ENCODE data around the gene INAFM2.

Gene INAFM2

DNA sequence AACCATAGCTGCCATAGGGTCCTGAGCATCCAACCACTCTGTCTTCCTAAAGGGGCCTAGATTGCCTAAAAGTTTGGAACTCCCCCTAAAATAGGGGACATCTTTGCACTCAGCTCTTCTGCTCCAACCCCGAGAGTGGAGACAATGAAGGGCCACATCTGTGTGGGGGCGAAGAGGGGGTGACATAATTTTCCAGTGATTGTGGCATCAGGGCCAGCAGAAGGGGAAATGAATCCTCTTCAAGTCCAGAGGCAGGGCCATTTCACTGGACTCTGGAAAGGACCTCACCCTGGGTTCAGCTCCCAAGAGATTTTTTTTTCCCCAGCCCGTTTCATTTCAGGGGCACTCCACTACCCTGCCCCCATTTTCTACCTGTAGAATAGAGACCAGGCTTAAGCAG is 36.0 kb upstream of the INAFM2 start:
- no peak for DNase-seq (ENCODE audit: low read depth in 2 of 2)

DNA sequence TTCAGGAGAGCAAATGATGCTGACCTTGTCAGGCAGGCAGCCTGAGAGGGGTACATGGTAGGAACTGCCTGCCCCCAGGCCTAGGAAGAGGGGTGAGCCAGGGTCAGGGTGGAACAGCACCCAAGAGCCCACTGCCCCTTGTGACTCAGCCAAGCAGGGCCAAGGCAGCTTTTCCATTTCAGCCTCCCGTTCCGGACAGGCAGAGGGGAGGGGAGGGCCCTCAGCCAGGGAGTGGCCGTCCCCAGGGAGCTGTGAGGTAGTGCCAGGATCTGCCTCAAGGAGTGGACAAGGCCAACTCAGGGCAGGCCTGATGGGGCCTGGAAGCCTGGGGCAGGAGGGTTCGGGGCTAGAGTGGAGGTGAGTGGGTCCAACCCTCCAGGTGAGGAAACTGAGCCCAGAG is 35.5 kb upstream of the INAFM2 start:
- DNase-seq (ENCODE audit: low read depth in 2 of 2), result no peak

DNA sequence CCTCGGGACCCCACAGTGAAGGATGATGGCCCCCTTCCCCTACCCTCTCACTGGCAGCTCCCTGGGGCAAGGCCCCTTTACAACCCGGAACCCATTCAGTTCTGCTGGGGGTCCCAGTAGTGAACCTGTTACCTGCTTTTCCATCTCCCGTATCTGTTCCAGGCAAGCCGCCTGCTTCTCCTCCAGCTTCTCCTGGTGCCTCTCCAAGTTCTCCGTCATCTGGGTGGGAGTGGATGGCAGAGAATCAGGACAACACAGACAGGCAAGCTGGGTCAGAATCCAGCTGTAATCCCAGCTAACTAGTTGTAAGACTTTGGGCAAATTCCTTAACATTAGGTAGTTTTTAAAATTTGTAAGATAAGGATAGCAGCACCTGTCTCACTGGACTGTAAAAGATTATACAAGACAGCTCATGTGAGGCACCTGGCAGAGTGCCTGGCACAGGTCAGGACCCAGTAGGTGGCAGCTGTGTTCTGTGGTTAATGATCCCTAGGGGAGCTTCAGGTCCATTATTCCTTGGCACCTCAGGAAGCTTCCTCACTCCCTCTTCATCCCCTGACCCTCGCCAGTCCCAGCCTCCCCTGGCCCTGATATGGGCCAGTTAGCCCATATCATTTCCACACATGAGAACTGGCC is 34.2 kb upstream of the INAFM2 start:
- no peak for DNase-seq (ENCODE audit: low read depth in 2 of 2)

GRCh38 chr15:40290545-40290917 is 33.0 kb upstream of the INAFM2 start:
- DNase-seq (ENCODE audit: low read depth in 2 of 2), result no peak

- no peak for DNase-seq (ENCODE audit: low read depth in 2 of 2)
Observed at GRCh38 chr15:40290918-40291574, 32.4 kb upstream of the INAFM2 start.

DNA sequence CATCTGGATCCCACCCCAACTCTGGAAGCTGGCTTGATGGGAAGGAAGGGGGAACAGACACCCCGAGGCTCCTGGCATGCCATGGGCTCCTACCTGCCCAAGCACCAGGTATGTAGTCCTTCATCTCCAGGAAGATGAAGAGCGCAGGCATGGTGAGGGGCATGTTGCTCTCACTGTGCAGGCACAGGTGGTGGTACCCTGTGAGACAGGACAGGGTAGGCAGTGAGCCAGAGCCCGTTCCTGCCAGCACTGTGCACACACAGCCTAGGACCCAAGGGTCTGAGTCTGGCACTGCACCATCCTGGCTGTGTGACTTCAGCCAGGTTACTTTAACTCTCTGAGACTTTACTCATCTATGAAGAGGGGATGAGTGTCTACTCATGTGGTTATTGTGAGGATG is 31.2 kb upstream of the INAFM2 start:
- no peak for DNase-seq (ENCODE audit: low read depth in 2 of 2)

DNA sequence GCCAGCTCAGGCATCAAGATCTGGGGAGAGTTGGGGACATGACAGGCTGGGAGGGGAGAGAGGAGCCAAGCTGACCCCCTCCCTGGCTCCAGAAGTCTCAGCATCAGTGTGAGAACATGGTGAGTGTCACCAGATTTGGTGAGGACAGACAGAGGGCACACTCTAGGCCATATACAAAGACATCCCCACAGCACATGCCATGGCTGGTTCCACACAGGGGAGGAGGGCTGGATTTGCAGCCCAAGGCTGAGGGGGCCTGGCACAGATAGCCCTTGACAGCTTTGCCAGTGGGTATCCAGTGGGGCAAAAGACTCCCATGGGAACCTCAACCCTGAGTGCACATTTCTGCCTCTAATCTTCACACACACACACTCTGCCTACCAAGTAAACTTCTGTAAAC is 30.5 kb upstream of the INAFM2 start:
- no peak for DNase-seq (ENCODE audit: low read depth in 2 of 2)

- no peak for DNase-seq (ENCODE audit: low read depth in 2 of 2)
Observed at GRCh38 chr15:40293905-40294895, 29.3 kb upstream of the INAFM2 start.

- DNase-seq (ENCODE audit: low read depth in 2 of 2), result no peak
Observed at GRCh38 chr15:40295297-40295696, 28.2 kb upstream of the INAFM2 start.

DNA sequence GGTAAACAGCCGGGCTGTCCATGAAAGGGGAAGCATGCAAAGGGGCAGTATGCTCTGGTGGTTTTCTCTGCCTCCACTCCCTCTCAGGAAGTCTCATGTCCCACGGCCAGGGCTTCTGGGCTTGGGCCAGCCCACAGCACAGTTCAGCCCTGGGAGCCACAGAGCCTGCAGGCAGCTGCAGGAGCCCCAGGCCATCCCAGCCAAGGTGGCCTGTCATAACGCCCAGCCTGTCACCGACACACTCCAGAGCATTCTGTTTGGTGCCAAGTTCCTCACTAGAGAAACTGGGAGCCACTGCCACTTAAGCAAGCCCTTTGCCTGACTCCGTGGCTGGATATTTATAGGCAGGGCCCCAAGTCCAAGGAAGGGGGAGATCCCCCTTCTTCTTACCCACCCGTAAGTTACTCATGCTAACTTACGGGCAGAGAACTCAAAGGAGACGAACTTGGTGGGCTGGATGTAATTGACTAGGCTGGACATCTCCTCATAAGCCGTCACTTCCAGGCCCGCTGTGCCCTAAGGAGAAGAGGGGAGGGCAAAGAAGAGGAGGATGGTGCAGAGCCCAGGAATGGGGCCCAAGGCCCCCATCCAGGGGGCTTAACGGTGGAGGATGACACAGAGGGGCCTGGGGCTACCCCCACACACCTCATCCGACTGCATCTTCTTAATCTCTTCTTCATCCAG is 27.5 kb upstream of the INAFM2 start:
- no peak for DNase-seq (ENCODE audit: low read depth in 2 of 2)

DNA sequence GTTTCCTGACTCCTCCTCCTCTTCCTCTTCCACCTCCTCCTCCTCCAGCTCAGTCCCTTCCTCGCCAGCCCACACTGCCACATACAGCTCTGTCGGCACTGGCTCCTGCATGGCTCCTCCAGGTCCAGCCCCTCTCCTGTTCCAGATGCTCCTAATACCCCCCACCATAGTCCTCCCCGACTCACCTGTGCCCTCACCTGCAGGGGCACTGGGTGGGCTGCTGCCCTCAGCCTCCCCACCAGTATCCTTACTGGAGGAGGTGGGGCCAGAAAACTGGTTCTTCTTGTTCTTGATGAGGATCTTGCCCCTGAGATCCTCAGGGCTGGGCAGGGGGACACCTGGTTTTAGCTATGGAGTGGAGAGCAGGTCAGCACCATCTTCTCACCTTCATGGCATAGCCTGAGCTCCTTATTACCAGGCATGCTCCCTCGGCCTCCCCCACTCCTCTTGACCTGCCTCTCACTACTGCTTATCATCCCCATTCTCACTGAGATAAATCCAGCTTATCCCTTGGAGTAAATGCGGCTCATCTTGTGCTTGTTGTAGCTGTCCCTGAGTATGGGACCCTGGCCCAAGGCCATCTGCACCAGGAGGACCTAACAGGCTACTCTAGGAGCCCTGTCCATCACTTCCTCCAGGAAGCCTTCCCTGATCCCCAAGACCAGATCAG is 26.8 kb upstream of the INAFM2 start:
- no peak for DNase-seq (ENCODE audit: low read depth in 2 of 2)

DNA sequence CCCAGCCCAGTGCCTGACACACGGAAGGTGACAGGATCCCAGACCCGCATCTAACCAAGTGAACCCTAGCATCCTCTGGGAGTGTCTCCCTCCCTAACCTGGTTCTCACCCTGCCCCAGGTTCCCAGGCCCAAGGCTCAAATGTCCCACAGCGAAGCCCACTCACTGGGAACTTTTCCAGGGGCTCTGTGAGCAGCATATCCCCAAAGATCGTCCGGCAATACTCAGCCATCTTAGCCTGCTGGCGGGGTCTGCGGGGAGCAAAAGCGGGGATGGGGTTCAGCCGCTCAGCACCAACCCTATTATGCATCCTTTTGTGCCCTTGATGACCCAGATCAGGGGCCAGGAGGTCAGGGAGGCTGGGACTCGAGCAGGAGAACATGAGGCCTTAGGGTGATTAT is 26.1 kb upstream of the INAFM2 start:
- no peak for DNase-seq (ENCODE audit: low read depth in 2 of 2)

- no peak for DNase-seq (ENCODE audit: low read depth in 2 of 2)
Observed at GRCh38 chr15:40298216-40298935, 25.1 kb upstream of the INAFM2 start.

DNA sequence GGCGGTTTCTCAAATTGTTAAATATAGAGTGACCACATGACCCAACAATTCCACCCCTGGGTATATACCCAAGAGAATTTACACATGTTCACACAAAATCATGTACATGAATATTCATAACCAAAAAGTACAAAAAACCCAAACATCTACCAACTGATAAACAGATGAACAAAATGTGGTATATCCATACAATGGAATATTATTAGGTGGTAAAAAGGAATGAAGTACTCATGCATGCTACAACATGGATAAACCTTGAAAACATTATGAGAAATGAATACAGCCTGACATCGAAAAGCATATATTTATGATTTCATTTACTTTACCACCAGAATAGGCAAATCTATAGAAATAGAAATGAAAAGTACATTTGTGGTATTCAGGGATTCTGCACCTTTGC is 23.1 kb upstream of the INAFM2 start:
- DNase-seq (ENCODE audit: low read depth in 2 of 2), result no peak

DNA sequence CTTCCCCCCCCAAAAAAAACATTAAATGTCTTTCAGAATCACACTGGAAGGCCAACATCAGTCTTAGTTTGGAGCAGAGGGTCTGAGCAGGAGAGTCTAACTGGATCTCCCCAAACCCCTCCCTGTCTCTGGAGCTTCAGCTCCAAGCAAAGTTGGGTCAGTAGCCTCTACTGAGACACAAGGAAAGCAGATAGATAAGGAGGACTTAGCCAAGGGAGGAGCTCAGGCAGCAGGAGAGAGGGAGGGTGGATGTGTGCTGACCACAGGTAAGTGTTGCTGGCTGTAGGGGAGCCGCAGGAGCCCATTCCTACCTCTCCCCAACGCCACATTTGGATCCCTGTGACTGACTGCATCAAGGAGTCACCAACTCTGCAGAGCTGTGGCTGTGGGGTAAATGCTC is 22.7 kb upstream of the INAFM2 start:
- no peak for DNase-seq (ENCODE audit: low read depth in 2 of 2)

GRCh38 chr15:40301467-40302179 is 21.9 kb upstream of the INAFM2 start:
- DNase-seq (ENCODE audit: low read depth in 2 of 2), result no peak

DNA sequence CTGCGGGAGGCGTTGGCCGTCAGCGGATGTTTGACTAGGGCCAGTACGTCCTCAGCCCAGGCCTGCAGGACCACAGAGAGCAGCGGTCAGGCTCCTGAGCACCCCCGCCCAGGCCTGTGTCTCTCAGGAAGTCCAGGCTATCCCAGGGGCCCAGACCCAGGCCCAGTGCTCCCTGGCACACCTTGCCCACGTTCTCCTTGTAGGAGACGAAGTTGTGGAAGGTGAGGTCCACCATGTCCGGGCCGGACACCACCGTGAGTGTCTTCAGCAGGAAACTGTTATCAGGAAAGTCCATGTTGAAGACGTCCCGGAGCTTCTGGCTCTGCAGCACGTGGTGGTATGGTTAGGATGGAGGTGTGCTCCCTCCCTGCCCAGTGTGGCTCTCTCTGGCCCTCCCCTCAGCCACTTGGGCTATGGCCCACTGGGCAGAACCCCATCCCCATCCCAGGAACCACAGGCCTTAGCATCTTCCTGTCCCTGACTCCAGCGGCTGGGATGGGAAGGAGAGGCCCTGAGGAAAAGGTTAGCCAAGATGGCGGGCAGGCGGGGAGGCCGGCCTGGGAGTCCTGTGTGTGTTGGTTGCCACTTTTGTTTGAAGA is 21.1 kb upstream of the INAFM2 start:
- DNase-seq (ENCODE audit: low read depth in 2 of 2), result no peak

GRCh38 chr15:40302981-40303380 is 20.5 kb upstream of the INAFM2 start:
- no peak for DNase-seq (ENCODE audit: low read depth in 2 of 2)

GRCh38 chr15:40303576-40303975 is 19.9 kb upstream of the INAFM2 start:
- no peak for DNase-seq (ENCODE audit: low read depth in 2 of 2)

- no peak for DNase-seq (ENCODE audit: low read depth in 2 of 2)
Observed at GRCh38 chr15:40305281-40305680, 18.2 kb upstream of the INAFM2 start.
